H9 (cell line): Measurements from ENCODE around the gene CBX8. TPM values are rescaled to one million over a fixed set of nuclear protein-coding genes. Genes with fewer than 3 reads are reported as not detected.

Experiments used
- DNase-seq: peaks from one replicate; pipeline ENCODE4 v3.0.0-alpha.2; 2017
- H2AFZ ChIP-seq: one replicate; pipeline ENCODE4 v1.6.1; 2013; ENCODE audit warnings: mild to moderate bottlenecking, low read length, control low read depth, moderate library complexity
- H2AK5ac ChIP-seq: 2 replicates; pipeline ENCODE4 v1.6.1; 2013; ENCODE audit warnings: low read length, control low read depth, mixed read lengths; ENCODE audit not compliant: insufficient read length
- H2BK120ac ChIP-seq: one replicate; pipeline ENCODE4 v1.6.1; 2013; ENCODE audit warnings: low read depth, mild to moderate bottlenecking, low read length, control low read depth, inconsistent platforms; ENCODE audit not compliant: poor library complexity, severe bottlenecking
- H2BK12ac ChIP-seq: 2 replicates; pipeline ENCODE4 v1.6.1; 2013; ENCODE audit warnings: low read length, control low read depth, mixed read lengths, low read depth; ENCODE audit not compliant: insufficient read length
- H2BK15ac ChIP-seq: 2 replicates; pipeline ENCODE4 v1.6.1; 2013; ENCODE audit warnings: low read depth, low read length, control low read depth
- H2BK20ac ChIP-seq: one replicate; pipeline ENCODE4 v1.6.1; 2013; ENCODE audit warnings: low read depth, mild to moderate bottlenecking, low read length, control low read depth, inconsistent platforms; ENCODE audit not compliant: poor library complexity, severe bottlenecking
- H2BK5ac ChIP-seq: 2 replicates; pipeline ENCODE4 v1.6.1; 2013; ENCODE audit warnings: low read length, control low read depth, mixed read lengths; ENCODE audit not compliant: insufficient read length
- H3K14ac ChIP-seq: 2 replicates; pipeline ENCODE4 v1.6.1; 2013; ENCODE audit warnings: low read length, control low read depth; ENCODE audit not compliant: insufficient read depth
- H3K18ac ChIP-seq: 2 replicates; pipeline ENCODE4 v1.6.1; 2013; ENCODE audit warnings: low read depth, mild to moderate bottlenecking, mixed read lengths, low read length, control low read depth; ENCODE audit not compliant: insufficient read length
- H3K23ac ChIP-seq: 2 replicates; pipeline ENCODE4 v1.6.1; 2013; ENCODE audit warnings: low read length, control low read depth, mixed read lengths, low read depth; ENCODE audit not compliant: insufficient read length
- H3K23me2 ChIP-seq: 2 replicates; pipeline ENCODE4 v1.6.1; 2013; ENCODE audit warnings: low read depth, mild to moderate bottlenecking, mixed read lengths, low read length, control low read depth; ENCODE audit not compliant: insufficient read length, poor library complexity, severe bottlenecking
- H3K27ac ChIP-seq: 2 replicates; pipeline ENCODE4 v1.5.1; 2013; ENCODE audit warnings: low read length, control low read depth, mixed read lengths, low read depth; ENCODE audit not compliant: insufficient read length
- H3K27me3 ChIP-seq: 2 replicates; pipeline ENCODE4 v1.6.1; 2013; ENCODE audit warnings: low read length, control low read depth, inconsistent platforms; ENCODE audit not compliant: insufficient read depth
- H3K4ac ChIP-seq: 2 replicates; pipeline ENCODE4 v1.6.1; 2013; ENCODE audit warnings: low read depth, mild to moderate bottlenecking, control low read depth, inconsistent platforms, low read length, moderate library complexity
- H3K4me1 ChIP-seq: 2 replicates; pipeline ENCODE4 v1.6.1; 2013; ENCODE audit warnings: low read length, control low read depth, inconsistent platforms; ENCODE audit not compliant: insufficient read depth
- H3K4me2 ChIP-seq: 2 replicates; pipeline ENCODE4 v1.6.1; 2013; ENCODE audit warnings: low read length, control low read depth, mixed read lengths; ENCODE audit not compliant: insufficient read length, insufficient read depth
- H3K56ac ChIP-seq: 2 replicates; pipeline ENCODE4 v1.6.1; 2013; ENCODE audit warnings: low read depth, mild to moderate bottlenecking, mixed read lengths, low read length, control low read depth; ENCODE audit not compliant: insufficient read length
- H3K79me1 ChIP-seq: 2 replicates; pipeline ENCODE4 v1.6.1; 2013; ENCODE audit warnings: low read depth, mild to moderate bottlenecking, moderate library complexity, low read length, control low read depth, inconsistent platforms; ENCODE audit not compliant: insufficient read depth, poor library complexity, severe bottlenecking
- H3K79me2 ChIP-seq: 2 replicates; pipeline ENCODE4 v1.6.1; 2013; ENCODE audit warnings: low read length, control low read depth, inconsistent platforms; ENCODE audit not compliant: insufficient read depth
- H3K9ac ChIP-seq: 2 replicates; pipeline ENCODE4 v1.6.1; 2013; ENCODE audit warnings: low read length, control low read depth, mixed read lengths; ENCODE audit not compliant: insufficient read length; ENCODE audit errors: extremely low read depth
- H3K9me3 ChIP-seq: one replicate; pipeline ENCODE4 v1.6.1; 2013; ENCODE audit warnings: low read depth, low read length, inconsistent platforms; ENCODE audit not compliant: control insufficient read depth
- H3T11ph ChIP-seq: one replicate; pipeline ENCODE4 v1.6.1; 2013; ENCODE audit warnings: mild to moderate bottlenecking, low read length, control low read depth, inconsistent platforms
- H4K20me1 ChIP-seq: one replicate; pipeline ENCODE4 v1.6.1; 2013; ENCODE audit not compliant: control insufficient read depth, insufficient read length, insufficient read depth
- H4K5ac ChIP-seq: 2 replicates; pipeline ENCODE4 v1.6.1; 2013; ENCODE audit warnings: low read depth, mild to moderate bottlenecking, mixed read lengths, low read length, control low read depth; ENCODE audit not compliant: insufficient read length
- H4K8ac ChIP-seq: replicated peaks from 2 replicates; pipeline ENCODE4 v1.6.1; 2013; ENCODE audit warnings: low read length, control low read depth, mixed read lengths, low read depth; ENCODE audit not compliant: insufficient read length
- H4K91ac ChIP-seq: 2 replicates; pipeline ENCODE4 v1.6.1; 2013; ENCODE audit warnings: low read depth, mild to moderate bottlenecking, moderate library complexity, mixed read lengths, low read length, control low read depth; ENCODE audit not compliant: insufficient read length
- H3K27ac Mint-ChIP-seq, 3 experiments: 2 replicates in 2 of 3; 3 replicates in 1 of 3; pipeline ENCODE4 v1.8.0; 2020 to 2021; ENCODE audit warnings: mixed read lengths in 3 of 3, mild to moderate bottlenecking in 1 of 3, moderate library complexity in 1 of 3
- H3K27me3 Mint-ChIP-seq: 2 replicates; pipeline ENCODE4 v1.8.0; 2021; ENCODE audit warnings: low read depth, mild to moderate bottlenecking, moderate library complexity, mixed read lengths
- H3K36me3 Mint-ChIP-seq, 3 experiments: 2 replicates in 2 of 3; 3 replicates in 1 of 3; pipeline ENCODE4 v1.8.0; 2020 to 2021; ENCODE audit warnings: low read depth in 3 of 3, mixed read lengths in 3 of 3; ENCODE audit not compliant: insufficient read depth in 1 of 3
- H3K4me1 Mint-ChIP-seq, 2 experiments: 2 replicates each; pipeline ENCODE4 v1.8.0; 2020; ENCODE audit warnings: mixed read lengths in 2 of 2
- H3K4me3 Mint-ChIP-seq, 2 experiments: 2 replicates in 1 of 2; 3 replicates in 1 of 2; pipeline ENCODE4 v1.8.0; 2020 to 2021; ENCODE audit warnings: mild to moderate bottlenecking in 2 of 2, mixed read lengths in 2 of 2, moderate library complexity in 1 of 2
- H3K9me3 Mint-ChIP-seq, 2 experiments: 2 replicates in 1 of 2; 3 replicates in 1 of 2; pipeline ENCODE4 v1.8.0; 2020; ENCODE audit warnings: mild to moderate bottlenecking in 2 of 2, mixed read lengths in 2 of 2, moderate library complexity in 1 of 2
- CTCF ChIP-seq: fragments of 200-600 bp; sonication (generic); conservative IDR thresholded peaks from 3 replicates; pipeline ENCODE4 v1.8.0; 2021; ENCODE audit warnings: antibody characterized with exemption, mild to moderate bottlenecking
- WGBS: extraction: QIAGEN DNeasy Blood & Tissue Kit; methylation state at CpG from one replicate; pipeline ENCODE4 v1.1.7; 2013; ENCODE audit warnings: missing lambda C conversion rate, low lambda C conversion rate, mixed read lengths; ENCODE audit not compliant: insufficient read length; ENCODE audit errors: extremely low coverage; 5-methylcytosine and 5-hydroxymethylcytosine counted together
- total RNA-seq: library from RNA; stranded (reverse); gene quantifications from 2 replicates; pipeline ENCODE4 v1.2.1, GENCODE V29; 2021

CBX8 gene
- total RNA-seq, 1 experiment from 2014 or later = 1.2 TPM

GRCh38 chr17:79793924-79794304 is 3.0 kb downstream of the CBX8 start:
- Mint-ChIP-seq H3K27me3 (peaks cover 89% of the 10 kb centered on the region), H3K27ac (no peak overlapping the region), H3K36me3 (no peaks in the 10 kb centered on the region; a peak in 2 of 7 replicates), H3K4me1 (peaks cover 21 to 44% of the 10 kb centered on the region in 2 experiments), H3K9me3 (peaks cover 2 to 3% of the 10 kb centered on the region in 2 experiments; a peak in 2 of 5 replicates), H3K4me3 (peak overlapping the region in 1 of 2 experiments; percentile 73; a peak in 3 of 5 replicates)
- no peak overlapping the region for H4K8ac ChIP-seq
- H3K27me3 ChIP-seq = peaks cover 75% of the 10 kb centered on the region
- no CpG with 5 or more reads among the region's 3 CpGs for WGBS
- H3K18ac ChIP-seq = no peak overlapping the region
- no peak overlapping the region for H2BK20ac ChIP-seq
- no peak overlapping the region for H4K91ac ChIP-seq
- H4K20me1 ChIP-seq = no peaks in the 10 kb centered on the region
- H3T11ph ChIP-seq = no peak overlapping the region
- no peaks in the 10 kb centered on the region for H3K79me1 ChIP-seq
- no peak overlapping the region for H3K9ac ChIP-seq
- no peak overlapping the region for H4K5ac ChIP-seq
- TF ChIP-seq CTCF = no peak
- H3K79me2 ChIP-seq = no peaks in the 10 kb centered on the region
- no peak overlapping the region for H2BK12ac ChIP-seq
- H3K23ac ChIP-seq = no peak overlapping the region
- H2AK5ac ChIP-seq = no peak overlapping the region
- H3K14ac ChIP-seq = no peak overlapping the region
- DNase-seq = peak; percentile 92
- H2BK5ac ChIP-seq = no peak overlapping the region
- no peak overlapping the region for H2BK15ac ChIP-seq
- H3K4ac ChIP-seq = no peak overlapping the region
- no peak overlapping the region for H2BK120ac ChIP-seq
- H2AFZ ChIP-seq = no peak overlapping the region
- H3K27ac ChIP-seq = no peak overlapping the region
- H3K9me3 ChIP-seq = no peaks in the 10 kb centered on the region
- peaks cover 17% of the 10 kb centered on the region for H3K23me2 ChIP-seq
- H3K56ac ChIP-seq = no peak overlapping the region
- no peaks in the 10 kb centered on the region for H3K4me1 ChIP-seq
- H3K4me2 ChIP-seq = peak overlapping the region; percentile 36
